Activated B cell treated with CpG ODN at 0.5 μM for 24 hours (primary cell): Measurements from ENCODE around the gene COL25A1. TPM values are rescaled to one million over a fixed set of nuclear protein-coding genes. Genes with fewer than 3 reads are reported as not detected.

Source experiments
- ATAC-seq: fragments of 200-7000 bp; cut with Tn5 transposase; one replicate; pipeline ENCODE4 v1.10.0; 2021; ENCODE audit warnings: low read depth, mild to moderate bottlenecking, moderate library complexity
- CTCF ChIA-PET: fragments of 350-600 bp; sonication (Branson Sonifier 250); formaldehyde crosslinking; loops from one replicate; lab custom pipeline; 2021; ENCODE audit warnings: antibody characterized with exemption; lab: Charles Lee
- POLR2A ChIA-PET: fragments of 350-600 bp; sonication (Branson Sonifier 250); formaldehyde crosslinking; loops from one replicate; lab custom pipeline; 2021; ENCODE audit warnings: antibody characterized with exemption; lab: Charles Lee
- DNase-seq: peaks from one replicate; pipeline ENCODE4 v3.0.0; 2022
- H3K27ac Mint-ChIP-seq: one replicate; pipeline ENCODE4 v1.8.0; 2020; ENCODE audit warnings: mixed read lengths
- H3K27me3 Mint-ChIP-seq: one replicate; pipeline ENCODE4 v1.8.0; 2021; ENCODE audit warnings: mixed read lengths
- H3K36me3 Mint-ChIP-seq: one replicate; pipeline ENCODE4 v1.8.0; 2021; ENCODE audit warnings: low read depth, mixed read lengths
- H3K4me1 Mint-ChIP-seq: one replicate; pipeline ENCODE4 v1.8.0; 2021; ENCODE audit warnings: mixed read lengths
- H3K4me3 Mint-ChIP-seq: one replicate; pipeline ENCODE4 v1.8.0; 2020; ENCODE audit warnings: mild to moderate bottlenecking, mixed read lengths
- H3K9me3 Mint-ChIP-seq: one replicate; pipeline ENCODE4 v1.8.0; 2020; ENCODE audit warnings: mixed read lengths
- CTCF ChIP-seq: fragments of 200-600 bp; IDR thresholded peaks from one replicate; pipeline ENCODE4 v1.8.0; 2022; ENCODE audit warnings: antibody characterized with exemption, mild to moderate bottlenecking
- intact Hi-C: fragments of 100-400 bp; cut with micrococcal nuclease; formaldehyde crosslinking; loops from one replicate; pipeline ENCODE4 v1.15.1; 2024
- total RNA-seq: library from RNA; stranded (reverse); gene quantifications from 2 replicates; pipeline ENCODE4 v1.2.3, GENCODE V29; 2022

Gene COL25A1
- total RNA-seq, 1 donor from 2014 or later = not detected

GRCh38 chr4:109325698-109326097, 23.2 kb upstream of the COL25A1 start:
- ChIA-PET POLR2A (no interaction called here), CTCF (no interaction called here)
- TF ChIP-seq CTCF = no peak
- Mint-ChIP-seq H3K9me3 (peaks cover 16% of the 10 kb centered on the region), H3K4me1 (no peaks in the 10 kb centered on the region), H3K4me3 (no peak overlapping the region), H3K27me3 (peaks cover 4% of the 10 kb centered on the region), H3K27ac (no peak overlapping the region), H3K36me3 (peaks cover 1% of the 10 kb centered on the region)
- intact Hi-C loops = no loop called here
- DNase-seq (no peak), ATAC-seq (no peak)

GRCh38 chr4:109323348-109323747, 20.9 kb upstream of the COL25A1 start:
- Mint-ChIP-seq H3K9me3 (peaks cover 20% of the 10 kb centered on the region), H3K4me1 (no peaks in the 10 kb centered on the region), H3K4me3 (no peak overlapping the region), H3K27me3 (no peaks in the 10 kb centered on the region), H3K36me3 (peaks cover 1% of the 10 kb centered on the region), H3K27ac (no peak overlapping the region)
- DNase-seq = no peak
- ChIA-PET CTCF (no interaction called here), POLR2A (no interaction called here)
- intact Hi-C loops = no loop called here
- no peak for TF ChIP-seq CTCF
- no peak for ATAC-seq

GRCh38 chr4:109321232-109321631, 18.8 kb upstream of the COL25A1 start:
- POLR2A ChIA-PET = no interaction called here
- TF ChIP-seq CTCF = no peak
- intact Hi-C loops = no loop called here
- DNase-seq (no peak), ATAC-seq (no peak)
- Mint-ChIP-seq H3K9me3 (peaks cover 20% of the 10 kb centered on the region), H3K4me1 (no peaks in the 10 kb centered on the region), H3K27me3 (no peaks in the 10 kb centered on the region), H3K36me3 (peaks cover 1% of the 10 kb centered on the region), H3K27ac (no peak overlapping the region), H3K4me3 (no peak overlapping the region)
- CTCF ChIA-PET = no interaction called here

- no peak overlapping the region for H3K4me3 Mint-ChIP-seq
- ATAC-seq (no peak), DNase-seq (no peak)
- POLR2A ChIA-PET = no interaction called here
- peaks cover 4% of the 10 kb centered on the region for H3K27me3 Mint-ChIP-seq
- H3K27ac Mint-ChIP-seq = no peak overlapping the region
- H3K9me3 Mint-ChIP-seq = peaks cover 20% of the 10 kb centered on the region
- peaks cover 1% of the 10 kb centered on the region for H3K36me3 Mint-ChIP-seq
- intact Hi-C loops = no loop called here
- CTCF ChIA-PET = no interaction called here
- no peak for TF ChIP-seq CTCF
- H3K4me1 Mint-ChIP-seq = no peaks in the 10 kb centered on the region
Measured at GRCh38 chr4:109319684-109320083, 17.2 kb upstream of the COL25A1 start.

GRCh38 chr4:109319156-109319555, 16.7 kb upstream of the COL25A1 start:
- ATAC-seq (no peak), DNase-seq (no peak)
- CTCF ChIA-PET = no interaction called here
- no peak for TF ChIP-seq CTCF
- POLR2A ChIA-PET = no interaction called here
- intact Hi-C loops = no loop called here
- H3K27ac Mint-ChIP-seq = no peak overlapping the region
- H3K4me3 Mint-ChIP-seq = no peak overlapping the region
- peaks cover 1% of the 10 kb centered on the region for H3K36me3 Mint-ChIP-seq
- no peaks in the 10 kb centered on the region for H3K4me1 Mint-ChIP-seq
- peaks cover 19% of the 10 kb centered on the region for H3K9me3 Mint-ChIP-seq
- H3K27me3 Mint-ChIP-seq = peaks cover 4% of the 10 kb centered on the region
